SK-N-MC (cell line): Measurements from ENCODE around the gene GRIN3A.

Source experiments
- DNase-seq: peaks from one replicate; pipeline ENCODE4 v3.0.0-alpha.2; 2011; ENCODE audit warnings: low read depth, low spot score
- H3K27ac ChIP-seq: fragments of 200-600 bp; sonication (generic); 2 replicates; pipeline ENCODE4 v1.5.1; 2016; ENCODE audit warnings: mixed run types
- H3K36me3 ChIP-seq: fragments of 200-600 bp; sonication (generic); 2 replicates; pipeline ENCODE4 v1.6.1; 2017; ENCODE audit warnings: antibody characterized with exemption, low read length, mixed read lengths; ENCODE audit not compliant: insufficient read depth
- H3K4me3 ChIP-seq: fragments of 200-600 bp; sonication (generic); 2 replicates; pipeline ENCODE4 v1.5.1; 2016
- H3K9ac ChIP-seq: fragments of 200-600 bp; sonication (generic); 2 replicates; pipeline ENCODE4 v1.8.0; 2017; ENCODE audit warnings: mixed run types, mixed read lengths; ENCODE audit not compliant: insufficient read length
- H3K9me3 ChIP-seq: fragments of 200-600 bp; sonication (generic); 2 replicates; pipeline ENCODE4 v1.6.1; 2017; ENCODE audit warnings: low read depth, mild to moderate bottlenecking, antibody characterized with exemption, low read length, moderate library complexity, mixed read lengths
- EZH2 ChIP-seq: fragments of 200-600 bp; sonication (generic); IDR thresholded peaks from one replicate; pipeline ENCODE4 v1.6.1; 2017; ENCODE audit warnings: antibody characterized with exemption
- FOXP2 ChIP-seq: optimal IDR thresholded peaks from 2 replicates; pipeline ENCODE3; 2011; ENCODE audit warnings: mild to moderate bottlenecking, moderate library complexity; ENCODE audit not compliant: insufficient read depth; ENCODE audit errors: extremely low read length, control extremely low read depth
- POLR2AphosphoS5 ChIP-seq: IDR thresholded peaks from 2 replicates; pipeline ENCODE4 v1.6.1; 2012; ENCODE audit warnings: mild to moderate bottlenecking, low read depth, low read length, borderline replicate concordance

GRIN3A gene

DNA sequence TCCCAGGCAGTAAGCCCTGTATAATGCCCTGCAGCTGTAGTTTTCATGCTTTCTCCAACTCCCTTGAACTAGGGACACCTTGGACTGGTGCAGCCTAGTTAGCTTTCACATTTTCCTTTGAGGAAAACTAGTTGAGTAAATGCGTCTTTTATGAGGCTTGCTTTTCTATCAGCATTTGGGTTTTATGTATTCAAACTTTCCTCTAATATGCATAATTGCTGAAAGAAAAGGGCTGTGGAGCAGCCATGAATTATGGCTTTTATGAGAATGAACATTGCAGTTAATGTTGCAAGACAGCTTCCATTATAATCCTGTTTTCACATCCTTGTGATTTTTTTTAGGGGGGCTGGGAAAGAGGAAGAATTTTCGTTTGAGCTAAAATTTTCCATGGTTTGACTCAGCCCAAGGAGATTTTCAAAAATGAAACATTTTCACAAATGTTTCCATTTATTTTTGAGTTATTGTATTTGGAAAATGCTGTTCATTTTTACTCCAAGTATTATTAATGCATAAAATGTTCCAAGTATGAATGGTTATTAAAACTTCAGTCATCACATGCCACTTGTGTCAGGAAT is 85.8 kb downstream of the GRIN3A start:
- no peaks in the 10 kb centered on the region for H3K36me3 ChIP-seq
- H3K9ac ChIP-seq: no peak overlapping the region
- peak; percentile 42 for DNase-seq
- H3K27ac ChIP-seq: no peak overlapping the region; the same call in 1 of the 2 replicates
- H3K4me3 ChIP-seq: peak overlapping the region; percentile 20; the same call in 1 of the 2 replicates
- no peaks in the 10 kb centered on the region for H3K9me3 ChIP-seq
- TF ChIP-seq FOXP2: no peak
- TF ChIP-seq POLR2AphosphoS5: no peak
- no peak for TF ChIP-seq EZH2

DNA sequence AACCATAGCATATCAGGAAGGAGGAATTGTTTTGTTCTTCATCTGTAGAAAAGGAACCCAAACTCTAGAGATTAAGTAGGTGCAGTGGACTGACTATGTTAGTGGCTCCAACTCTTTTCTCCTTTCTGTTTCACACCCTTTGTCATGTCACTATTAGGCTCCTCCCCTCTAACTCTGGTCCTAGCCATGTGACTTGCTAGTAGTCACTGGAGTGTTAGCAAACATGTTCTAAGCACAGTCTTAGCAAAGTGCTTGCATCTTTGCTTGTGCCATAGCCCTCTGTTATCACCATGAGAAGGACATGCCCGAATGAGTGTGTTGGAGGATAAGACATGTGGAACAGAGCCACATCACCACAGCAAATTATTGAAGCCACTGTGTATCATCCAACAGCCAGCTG is 88.3 kb downstream of the GRIN3A start:
- no peaks in the 10 kb centered on the region for H3K36me3 ChIP-seq
- H3K9me3 ChIP-seq: no peaks in the 10 kb centered on the region
- no peak for TF ChIP-seq EZH2
- H3K9ac ChIP-seq: no peak overlapping the region
- H3K4me3 ChIP-seq: no peak overlapping the region
- H3K27ac ChIP-seq: no peak overlapping the region
- no peak for DNase-seq

DNA sequence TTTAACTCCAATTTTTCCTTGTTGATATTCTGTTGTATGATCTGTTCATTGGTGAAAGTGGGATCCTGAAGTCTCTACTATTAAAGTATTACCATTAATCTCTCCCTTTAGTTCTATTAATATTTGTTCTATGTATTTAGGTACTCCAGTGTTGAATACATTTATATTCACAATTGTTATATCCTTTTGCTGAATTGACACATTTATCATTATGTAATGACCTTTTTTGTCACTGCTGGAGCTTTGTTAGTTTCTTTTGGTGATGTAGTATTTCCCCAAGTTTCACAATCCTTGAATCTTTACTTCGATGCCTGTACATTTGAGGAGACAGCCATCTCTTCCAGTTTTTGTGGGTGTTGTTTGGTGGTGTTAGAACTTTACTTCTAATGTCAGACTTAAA is 90.0 kb downstream of the GRIN3A start:
- DNase-seq: no peak
- Histone ChIP-seq H3K9ac (no peak overlapping the region), H3K9me3 (no peaks in the 10 kb centered on the region), H3K27ac (no peak overlapping the region), H3K36me3 (no peaks in the 10 kb centered on the region), H3K4me3 (no peak overlapping the region)
- TF ChIP-seq POLR2AphosphoS5 (no peak), FOXP2 (no peak), EZH2 (no peak)

DNA sequence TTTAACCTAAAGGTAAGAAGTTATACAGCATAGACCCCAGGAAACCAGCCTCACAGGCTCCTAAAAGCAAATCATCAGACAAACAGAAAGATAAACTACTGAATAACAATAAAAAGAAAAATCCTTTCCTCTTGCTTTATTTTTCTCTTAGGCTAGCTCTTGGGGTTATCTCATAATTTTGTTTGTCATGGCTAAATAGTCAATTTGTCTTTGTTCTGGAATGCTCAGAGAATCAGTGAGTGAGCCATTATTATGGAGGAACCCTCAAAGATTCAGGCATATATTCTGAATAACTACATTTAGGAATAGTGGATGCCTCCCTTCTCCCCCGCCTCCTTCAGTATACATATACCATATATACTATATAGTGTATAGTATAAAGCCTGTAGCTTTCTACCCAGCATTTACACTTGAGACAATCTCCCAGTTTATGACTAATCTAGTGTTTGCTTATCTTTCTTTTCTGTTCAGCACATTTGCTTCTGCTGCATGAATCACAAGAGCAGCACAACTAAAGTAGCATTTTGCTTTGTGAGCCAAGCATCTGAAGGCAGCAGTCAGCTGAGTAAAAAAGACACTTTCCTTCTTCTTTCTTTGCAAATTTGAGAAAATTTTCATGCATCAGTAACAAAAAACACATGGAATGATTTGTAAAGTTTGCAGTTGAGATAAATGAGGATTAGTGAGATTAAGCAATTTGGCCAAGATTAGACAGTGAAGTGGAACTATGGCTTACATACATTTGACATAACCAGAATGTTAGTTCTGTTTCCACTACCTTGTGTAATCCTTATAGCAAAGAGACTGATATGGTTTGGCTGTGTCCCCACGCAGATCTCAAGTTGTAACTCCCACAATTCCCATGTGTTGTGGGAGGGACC is 98.4 kb downstream of the GRIN3A start:
- DNase-seq: no peak
- Histone ChIP-seq H3K4me3 (no peak overlapping the region), H3K27ac (no peak overlapping the region), H3K9ac (no peak overlapping the region), H3K9me3 (0 out of 2 replicates have a peak, but pooled peaks cover 7% of the 10 kb centered on the region), H3K36me3 (no peaks in the 10 kb centered on the region)
- no peak for TF ChIP-seq FOXP2
- TF ChIP-seq EZH2: no peak
- no peak for TF ChIP-seq POLR2AphosphoS5

DNA sequence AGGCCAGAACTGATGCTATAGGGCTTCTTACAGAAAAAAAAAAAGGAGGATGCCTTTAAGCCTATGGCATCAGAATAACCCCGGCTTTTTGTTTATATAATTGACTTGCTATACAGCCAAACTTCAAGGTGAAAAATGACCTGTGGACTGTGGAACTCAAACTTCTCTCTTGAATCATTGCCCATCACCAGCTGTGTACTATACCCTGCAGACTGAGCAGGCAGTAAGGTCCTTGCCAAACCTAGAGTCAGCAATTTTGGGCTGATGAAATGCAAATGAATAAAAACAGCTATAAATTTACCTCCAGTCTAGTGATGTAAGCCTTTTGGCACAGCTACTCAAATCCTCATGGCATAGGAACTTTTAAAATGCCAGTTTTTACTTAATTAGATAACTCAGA is 99.1 kb downstream of the GRIN3A start:
- Histone ChIP-seq H3K9me3 (0 out of 2 replicates have a peak, but pooled peaks cover 7% of the 10 kb centered on the region), H3K36me3 (no peaks in the 10 kb centered on the region), H3K4me3 (no peak overlapping the region), H3K27ac (no peak overlapping the region), H3K9ac (no peak overlapping the region)
- DNase-seq: no peak
- TF ChIP-seq EZH2 (no peak), FOXP2 (no peak), POLR2AphosphoS5 (no peak)

DNA sequence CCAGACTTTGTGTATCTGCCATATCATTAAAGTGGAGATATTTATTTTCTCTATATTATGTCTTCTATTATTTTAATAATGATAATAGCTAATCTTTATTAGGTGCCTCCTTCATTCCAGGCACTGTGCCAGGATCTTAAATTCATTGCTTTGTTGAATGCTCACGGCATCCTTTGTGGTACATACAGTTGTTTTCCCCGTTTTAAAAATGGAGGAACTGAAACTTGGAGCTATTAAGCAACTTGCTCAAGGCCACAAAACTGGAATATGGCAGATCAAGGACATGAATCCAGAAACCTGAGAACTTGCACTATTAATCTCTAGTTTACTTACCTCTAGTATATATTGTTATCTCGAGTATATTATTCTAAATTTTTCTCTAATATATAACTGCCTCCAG is 102.2 kb downstream of the GRIN3A start:
- Histone ChIP-seq H3K9ac (no peak overlapping the region), H3K9me3 (no peaks in the 10 kb centered on the region), H3K36me3 (no peaks in the 10 kb centered on the region), H3K4me3 (no peak overlapping the region), H3K27ac (no peak overlapping the region)
- TF ChIP-seq EZH2: no peak
- TF ChIP-seq POLR2AphosphoS5: no peak
- no peak for TF ChIP-seq FOXP2
- no peak for DNase-seq

DNA sequence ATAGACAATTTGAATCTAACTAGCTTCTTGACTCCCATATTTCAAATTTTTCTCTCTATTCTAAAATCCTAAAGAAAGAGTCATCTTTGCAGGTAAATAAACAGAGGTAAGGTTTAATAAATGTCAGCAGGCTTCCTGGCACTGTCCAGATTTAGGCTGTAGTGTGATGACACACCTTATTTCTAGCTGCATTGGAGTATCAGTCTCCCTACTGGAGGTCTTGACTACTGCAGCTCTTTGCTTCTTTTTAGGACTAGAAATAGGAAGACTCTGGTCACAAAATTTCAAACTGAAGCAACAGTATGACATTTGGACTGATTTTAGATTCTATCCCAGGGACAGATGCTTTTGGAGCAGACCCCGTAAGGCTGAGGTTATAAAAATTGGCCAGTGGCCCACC is 103.0 kb downstream of the GRIN3A start:
- no peaks in the 10 kb centered on the region for H3K9me3 ChIP-seq
- H3K27ac ChIP-seq: no peak overlapping the region
- no peak overlapping the region for H3K9ac ChIP-seq
- TF ChIP-seq POLR2AphosphoS5 (no peak), FOXP2 (no peak), EZH2 (no peak)
- no peak for DNase-seq
- no peaks in the 10 kb centered on the region for H3K36me3 ChIP-seq
- H3K4me3 ChIP-seq: no peak overlapping the region

DNA sequence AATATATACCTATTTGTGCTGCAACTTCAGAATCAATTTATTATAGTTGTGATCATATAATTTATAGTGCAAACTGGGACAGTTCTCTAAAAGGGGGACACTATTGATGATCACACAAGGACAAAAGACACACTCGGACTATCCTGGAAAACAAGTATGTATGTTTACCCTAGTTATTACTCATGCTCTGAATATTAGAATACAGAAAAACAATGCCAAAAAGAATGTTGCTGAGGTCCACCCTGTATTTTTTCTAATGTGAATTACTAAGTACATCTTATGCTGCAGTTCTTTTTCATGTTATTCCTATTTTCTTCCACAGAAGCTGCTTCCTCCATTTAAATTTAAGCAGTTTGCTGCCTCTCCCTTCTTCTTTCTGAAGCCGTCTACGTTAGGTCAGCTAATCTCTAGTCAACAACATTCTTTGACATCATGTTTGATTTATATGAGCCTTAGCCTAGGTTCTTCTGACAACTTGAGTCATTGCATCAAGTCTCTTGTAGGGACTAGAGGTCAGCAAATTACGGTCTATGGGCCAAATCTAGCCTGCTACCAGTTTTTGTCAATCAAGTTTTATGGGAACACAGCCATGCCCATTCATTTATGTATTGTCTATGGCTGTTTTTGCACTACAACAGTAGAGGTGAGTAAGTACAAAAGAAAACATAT is 103.6 kb downstream of the GRIN3A start:
- H3K27ac ChIP-seq: no peak overlapping the region
- H3K4me3 ChIP-seq: no peak overlapping the region
- H3K36me3 ChIP-seq: no peaks in the 10 kb centered on the region
- no peak for TF ChIP-seq POLR2AphosphoS5
- TF ChIP-seq FOXP2: no peak
- no peak for TF ChIP-seq EZH2
- DNase-seq: no peak
- no peak overlapping the region for H3K9ac ChIP-seq
- no peaks in the 10 kb centered on the region for H3K9me3 ChIP-seq
